GM18867 (cell line): ENCODE results near the gene IL2RA.
"Not testable (repeated sequence)": the region's sequence is repeated elsewhere in the genome, so short reads cannot be mapped to it uniquely, and the experiment has no call there.

Experiments
- ATAC-seq: cut with Tn5 transposase; IDR thresholded peaks from one replicate; pipeline ENCODE4 v1.9.1; 2021; ENCODE audit warnings: mild to moderate bottlenecking, moderate library complexity; ENCODE audit not compliant: unreplicated experiment

Gene IL2RA

DNA sequence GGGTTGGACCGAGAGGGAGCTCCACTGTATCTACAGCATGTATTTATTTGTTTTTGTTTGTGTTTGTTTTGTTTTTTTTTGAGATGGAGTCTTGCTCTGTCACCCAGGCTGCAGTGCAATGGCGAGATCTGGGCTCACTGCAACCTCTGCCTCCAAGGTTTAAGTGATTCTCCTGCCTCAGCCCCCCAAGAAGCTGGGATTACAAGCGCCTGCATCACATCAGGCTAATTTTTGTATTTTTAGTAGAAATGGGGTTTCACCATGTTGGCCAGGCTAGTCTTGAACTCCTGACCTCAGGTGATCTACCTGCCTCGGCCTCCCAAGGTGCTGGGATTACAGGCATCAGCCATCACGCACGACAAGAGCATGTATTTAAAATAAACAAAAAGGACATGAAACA is 18.8 kb downstream of the IL2RA start:
- not testable (repeated sequence) for ATAC-seq

DNA sequence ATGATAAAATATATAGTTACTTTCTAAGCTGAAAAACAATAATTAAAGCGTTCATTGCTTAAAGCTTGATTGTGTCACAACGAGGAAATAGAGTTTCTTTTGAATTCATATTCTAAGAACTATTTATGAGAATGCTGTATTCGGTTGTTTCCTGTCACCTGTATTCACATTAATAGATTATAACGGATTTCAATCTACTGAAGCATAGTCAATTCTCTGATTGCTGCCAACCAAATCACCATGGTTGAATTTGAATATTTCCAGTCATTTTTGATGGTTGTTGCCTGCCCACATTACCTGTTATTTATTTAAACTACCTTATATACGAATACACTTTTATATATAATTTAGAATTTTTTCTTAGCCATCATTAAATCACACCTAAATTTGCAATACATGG is 22.0 kb downstream of the IL2RA start:
- ATAC-seq = no peak

DNA sequence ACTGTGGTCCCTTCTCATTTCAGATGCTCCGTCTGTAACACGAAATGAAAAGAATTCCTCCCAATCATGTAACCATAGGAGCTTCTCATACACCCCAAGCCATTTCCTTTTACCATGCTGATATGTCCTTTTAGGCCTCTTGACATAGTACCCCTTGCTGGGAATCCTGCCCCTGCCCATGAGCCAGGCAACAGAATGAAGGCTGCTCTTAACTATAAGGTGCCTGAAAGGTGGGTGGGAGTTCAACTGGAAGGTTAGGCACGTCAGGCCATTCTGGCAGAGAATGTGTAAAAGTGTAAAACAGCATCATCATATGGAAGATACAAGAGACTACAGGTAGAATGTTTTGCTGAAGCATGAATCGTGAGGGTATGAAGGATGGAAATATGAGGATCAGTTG is 22.5 kb downstream of the IL2RA start:
- no peak for ATAC-seq

DNA sequence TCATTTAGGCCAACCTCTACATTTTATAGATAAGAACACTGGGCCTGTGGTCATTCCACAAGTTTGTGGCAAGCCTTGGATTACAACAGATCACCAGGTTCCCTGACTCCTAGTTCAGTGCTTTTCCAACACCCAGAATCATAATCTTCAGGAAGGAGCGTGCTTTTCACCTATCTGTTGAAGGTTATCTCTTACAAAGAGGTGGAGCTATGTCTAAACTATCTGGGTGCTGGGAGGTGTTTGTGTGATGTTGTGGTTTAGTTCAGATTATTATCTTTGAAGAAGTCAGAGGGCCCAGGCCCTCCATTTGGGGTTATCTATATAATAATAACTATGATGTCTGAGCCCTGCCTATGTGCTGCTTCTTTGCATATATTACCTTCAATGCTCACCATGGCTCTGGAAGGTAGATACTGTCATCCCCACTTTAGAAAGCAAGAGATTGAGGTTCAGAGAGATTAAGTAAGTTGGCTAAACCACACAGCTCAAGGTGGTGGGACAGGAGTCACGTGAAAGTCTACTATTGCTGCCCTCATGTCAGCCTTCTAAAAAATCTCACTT is 24.0 kb downstream of the IL2RA start:
- no peak for ATAC-seq

DNA sequence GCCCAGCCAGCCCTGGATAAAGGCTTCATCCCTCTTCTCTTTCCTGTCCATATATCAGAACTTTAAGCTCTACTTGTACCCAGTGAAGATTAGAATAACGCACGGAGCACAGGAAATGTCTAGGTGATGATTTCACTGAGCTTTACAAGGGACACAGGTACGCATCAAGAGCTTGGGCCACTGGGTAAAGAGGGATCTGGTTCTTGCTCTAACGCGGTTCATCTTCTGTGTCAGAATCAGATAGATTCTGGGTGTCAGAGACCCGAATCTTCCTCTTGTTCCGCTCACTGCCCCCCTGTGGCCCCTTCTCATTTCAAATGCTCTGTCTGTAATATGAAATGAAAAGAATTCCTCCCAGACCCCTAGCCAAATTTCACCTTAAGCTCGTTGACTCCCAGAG is 24.7 kb downstream of the IL2RA start:
- no peak for ATAC-seq

DNA sequence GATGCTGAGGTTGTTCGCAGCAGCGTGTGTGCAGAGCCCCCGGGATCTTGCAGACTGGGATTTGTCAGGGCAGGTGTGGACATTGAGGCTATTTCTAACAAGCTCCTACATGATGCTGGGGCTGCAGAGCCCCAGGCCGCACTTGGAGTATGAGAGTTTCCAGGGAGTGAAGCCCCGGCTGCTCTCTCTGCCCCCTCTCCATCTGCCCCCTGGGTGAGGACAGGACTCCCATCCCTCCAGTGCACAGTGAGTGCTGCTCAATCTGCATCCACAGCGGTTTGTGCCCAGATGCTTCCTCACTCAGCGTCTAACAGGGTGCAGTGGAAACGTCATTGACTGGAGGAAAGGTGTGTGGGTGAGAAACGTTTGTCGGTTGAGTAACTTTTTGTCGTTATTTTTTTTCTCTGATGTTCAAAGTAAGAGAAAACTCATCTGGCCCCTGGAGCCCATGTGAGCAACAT is 25.3 kb downstream of the IL2RA start:
- no peak for ATAC-seq

DNA sequence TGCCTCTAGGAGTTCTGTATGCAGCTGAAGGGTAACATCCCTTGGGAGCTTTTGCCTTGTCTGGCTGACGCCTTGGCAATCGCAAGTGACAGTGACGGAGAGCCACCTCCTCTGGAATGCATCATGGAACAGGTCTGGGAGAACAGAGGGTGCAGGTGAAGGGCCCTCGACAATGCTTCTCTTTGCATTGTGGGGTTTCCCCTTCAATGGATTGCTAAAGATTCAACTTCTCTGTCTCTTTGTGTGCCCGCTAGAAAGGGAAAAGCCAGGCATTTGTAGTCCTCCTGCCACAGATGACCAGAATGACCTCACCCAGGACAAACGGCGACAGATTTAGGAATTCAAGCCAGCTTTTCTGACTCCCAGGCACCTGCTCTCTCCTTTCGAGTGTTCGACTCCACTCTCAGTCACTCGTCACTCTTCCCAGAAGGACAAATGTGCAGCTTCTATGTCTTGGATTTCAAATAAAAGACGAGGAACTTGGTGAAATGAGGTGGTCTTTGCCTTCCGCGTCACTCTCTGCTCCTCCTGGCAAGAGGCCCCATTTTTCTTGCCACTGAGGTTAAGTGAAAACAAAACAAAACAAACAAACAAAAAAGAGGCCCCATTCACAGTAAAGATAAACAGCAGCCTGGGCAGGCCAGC is 26.1 kb downstream of the IL2RA start:
- ATAC-seq = no peak

DNA sequence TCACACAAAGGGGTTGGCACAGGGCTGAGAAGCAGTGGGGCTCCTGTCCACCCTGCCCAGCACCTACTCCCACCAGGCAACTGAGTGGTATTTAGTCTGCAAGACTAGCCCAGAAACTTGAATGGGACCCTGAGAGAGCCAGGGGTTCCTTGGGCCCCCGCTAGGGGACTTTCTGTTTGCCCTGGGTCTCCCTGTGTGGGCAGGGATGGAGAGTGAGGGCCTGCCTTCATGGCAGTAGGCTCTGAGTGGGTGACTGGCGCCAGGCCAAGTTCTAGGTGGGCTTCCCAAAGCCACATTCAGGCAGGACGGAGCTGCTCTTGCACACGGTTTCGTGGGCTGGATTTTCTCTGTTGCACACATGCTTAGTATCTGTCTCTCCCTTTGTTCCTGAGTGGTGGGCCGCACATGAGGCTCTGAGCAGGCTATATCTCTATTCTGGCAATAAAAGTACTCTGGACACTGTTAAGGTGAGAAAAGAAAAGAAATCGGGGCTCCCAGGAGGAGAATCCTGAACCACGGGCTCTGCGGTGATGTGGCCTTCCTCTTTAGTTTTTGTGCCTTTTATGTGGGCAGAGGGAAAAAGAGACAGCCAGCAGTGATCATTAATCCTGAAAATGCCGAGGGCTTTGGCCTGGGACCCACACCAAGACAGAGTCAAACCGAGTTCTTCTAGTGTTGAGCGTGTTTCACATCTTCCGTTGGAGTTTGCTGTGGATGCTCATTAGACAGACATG is 26.9 kb downstream of the IL2RA start:
- no peak for ATAC-seq

DNA sequence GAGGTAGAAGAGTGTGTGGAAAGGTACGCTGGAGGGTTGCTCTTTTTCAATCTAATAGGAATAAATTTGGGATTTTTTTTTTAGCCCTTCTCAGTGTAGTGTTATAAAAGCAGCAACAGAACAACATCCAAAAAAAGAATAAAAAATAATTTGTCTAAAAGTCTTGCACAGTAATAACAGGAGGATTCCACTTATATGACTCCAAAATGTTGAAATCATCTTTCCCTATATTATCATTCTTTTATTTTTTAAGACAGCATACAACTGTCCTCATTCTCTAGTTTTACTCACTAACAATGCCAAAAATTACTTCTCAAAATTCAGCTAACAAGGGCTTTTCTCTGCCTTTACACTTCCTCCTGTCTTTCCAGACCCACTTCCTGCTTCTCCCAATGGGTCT is 27.8 kb downstream of the IL2RA start:
- no peak for ATAC-seq

DNA sequence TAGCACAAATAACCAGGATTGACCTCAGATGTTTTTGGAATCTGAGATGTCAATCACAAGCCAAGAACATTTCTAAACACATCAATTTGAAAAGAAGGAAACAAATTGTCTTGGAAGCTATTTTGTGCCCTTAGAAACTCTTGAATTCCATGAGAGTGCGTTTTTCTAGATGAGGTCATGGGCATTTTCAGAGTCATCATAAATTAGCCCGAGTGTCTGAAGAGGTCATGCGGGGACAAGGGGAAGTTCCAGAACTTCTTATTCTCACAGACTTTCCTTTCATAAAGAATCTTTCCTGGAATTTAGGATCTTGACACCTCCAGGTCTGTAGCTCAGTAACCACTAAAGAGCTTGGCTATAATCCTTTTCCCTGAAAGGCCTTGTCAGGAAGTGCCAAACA is 28.2 kb downstream of the IL2RA start:
- ATAC-seq = no peak

DNA sequence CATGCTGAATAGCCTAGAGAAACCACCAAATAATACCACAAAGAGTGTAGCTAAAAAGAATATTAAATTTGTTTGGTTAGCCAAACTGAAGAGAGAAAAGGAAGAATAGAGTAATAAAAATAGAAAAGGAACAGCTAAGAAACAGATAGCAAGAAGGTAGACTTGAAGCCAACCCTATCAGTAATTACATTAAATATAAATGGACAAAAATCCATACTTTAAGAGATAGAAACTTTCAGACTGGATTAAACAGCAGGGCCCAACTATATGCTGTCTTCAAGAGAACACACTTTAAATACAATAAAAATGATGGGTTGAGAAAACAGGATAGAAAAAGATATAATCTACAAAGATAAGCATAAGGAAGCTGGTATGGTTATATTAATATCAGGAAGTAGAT is 31.2 kb downstream of the IL2RA start:
- ATAC-seq = no peak

DNA sequence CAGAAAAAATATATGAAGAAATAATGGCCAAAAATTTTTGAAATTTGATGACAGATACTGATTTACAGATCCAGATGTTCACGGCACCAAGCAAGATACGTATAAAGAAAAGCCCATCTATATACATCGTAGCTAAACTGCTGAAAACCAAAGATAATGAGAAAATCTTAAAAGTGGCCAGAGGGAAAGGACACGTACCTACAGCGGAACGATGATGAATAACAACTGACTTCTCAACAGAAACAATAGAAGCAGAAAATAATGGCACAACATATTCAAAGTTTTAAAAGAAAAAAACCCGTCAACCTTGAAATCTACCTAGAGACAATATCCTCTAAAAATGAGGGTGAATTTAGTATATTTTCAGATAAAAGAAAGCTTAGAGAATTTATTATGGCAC is 31.9 kb downstream of the IL2RA start:
- no peak for ATAC-seq

DNA sequence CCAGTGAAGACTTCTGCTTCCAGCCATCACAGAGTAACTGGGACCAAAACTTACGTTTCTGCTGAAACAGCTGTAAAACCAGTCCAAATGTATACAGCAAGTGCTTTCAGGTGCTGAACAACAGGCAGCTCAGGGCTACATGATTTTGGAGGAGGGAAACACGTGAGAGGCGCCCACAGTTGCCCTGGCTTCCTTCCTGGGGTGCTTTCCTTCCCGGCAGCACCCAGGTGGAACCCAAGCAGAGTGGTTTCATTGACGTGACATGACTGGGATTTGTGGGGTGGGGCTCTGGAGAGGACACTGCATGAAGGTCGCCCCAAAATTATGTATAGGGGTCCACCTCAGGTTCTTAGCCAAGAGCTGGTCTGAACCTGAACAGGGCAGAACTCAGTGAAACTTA is 34.2 kb downstream of the IL2RA start:
- no peak for ATAC-seq

DNA sequence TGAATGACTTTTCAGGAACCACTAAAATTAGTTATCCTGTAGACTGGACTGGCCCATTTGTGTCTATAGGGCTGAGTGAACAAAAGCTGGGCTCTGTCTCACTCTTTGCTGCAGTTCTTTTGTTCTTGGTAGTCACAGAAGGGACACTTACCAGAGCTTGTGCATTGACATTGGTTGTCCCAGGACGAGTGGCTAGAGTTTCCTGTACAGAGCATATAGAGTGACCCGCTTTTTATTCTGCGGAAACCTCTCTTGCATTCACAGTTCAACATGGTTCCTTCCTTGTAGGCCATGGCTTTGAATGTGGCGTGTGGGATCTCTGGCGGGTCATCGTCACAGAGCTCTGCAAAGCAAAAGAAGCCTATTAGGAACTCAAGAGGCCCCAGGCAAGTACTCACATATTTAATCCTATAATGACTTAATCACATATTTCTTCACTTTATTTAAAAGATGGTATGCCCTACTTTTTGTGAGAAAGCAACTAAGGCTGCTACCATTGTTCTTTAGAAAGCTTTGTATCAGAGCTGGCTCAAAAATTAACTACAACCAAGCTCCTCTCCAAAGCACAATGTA is 36.4 kb downstream of the IL2RA start:
- ATAC-seq = no peak

DNA sequence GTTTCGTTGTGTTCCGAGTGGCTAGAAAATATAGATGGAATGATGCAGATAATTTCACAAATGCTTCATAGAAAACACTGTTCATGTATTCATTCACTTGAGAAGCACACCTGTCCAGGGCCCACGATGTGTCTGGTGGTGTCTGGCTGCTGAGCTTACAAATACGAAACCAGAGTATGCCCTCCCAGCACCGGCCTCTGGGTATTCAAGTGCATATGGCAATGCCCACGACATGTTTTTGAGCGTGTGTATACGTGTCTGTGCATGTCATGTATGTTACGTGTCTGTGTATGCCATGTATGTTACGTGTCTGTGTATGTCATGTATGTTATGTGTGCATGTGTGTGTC is 37.9 kb downstream of the IL2RA start:
- ATAC-seq = no peak

DNA sequence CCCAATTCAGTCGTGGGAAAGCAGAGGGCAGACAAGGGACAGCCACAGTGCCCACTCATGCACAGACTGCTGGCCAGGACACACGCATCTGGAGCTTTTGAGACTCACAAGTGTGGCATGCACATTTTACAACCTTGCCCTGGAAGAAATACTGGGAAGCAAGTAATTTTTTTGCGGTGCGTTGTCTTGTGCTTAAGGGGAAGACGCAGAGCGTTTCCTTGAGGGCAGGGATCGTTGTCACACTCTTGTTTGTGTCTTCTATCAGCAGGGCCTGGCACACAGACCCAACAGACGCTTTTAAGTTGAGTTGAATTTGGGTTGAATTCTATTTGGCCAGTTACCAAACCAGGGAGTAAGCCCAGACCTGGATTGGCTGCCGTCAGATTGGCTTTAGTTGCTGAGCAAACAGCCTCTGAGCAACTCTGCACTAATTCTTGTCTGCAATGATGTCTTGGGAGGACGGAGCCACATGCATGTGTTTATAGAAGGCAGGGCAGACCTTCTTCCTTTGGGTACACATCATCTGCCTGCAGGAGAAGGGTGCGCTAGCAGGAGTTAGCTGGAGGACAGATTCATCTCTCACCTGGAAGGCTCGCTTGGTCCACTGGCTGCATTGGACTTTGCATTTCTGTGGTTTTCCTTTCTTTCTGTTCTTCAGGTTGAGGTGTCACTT is 38.4 kb downstream of the IL2RA start:
- ATAC-seq = no peak

DNA sequence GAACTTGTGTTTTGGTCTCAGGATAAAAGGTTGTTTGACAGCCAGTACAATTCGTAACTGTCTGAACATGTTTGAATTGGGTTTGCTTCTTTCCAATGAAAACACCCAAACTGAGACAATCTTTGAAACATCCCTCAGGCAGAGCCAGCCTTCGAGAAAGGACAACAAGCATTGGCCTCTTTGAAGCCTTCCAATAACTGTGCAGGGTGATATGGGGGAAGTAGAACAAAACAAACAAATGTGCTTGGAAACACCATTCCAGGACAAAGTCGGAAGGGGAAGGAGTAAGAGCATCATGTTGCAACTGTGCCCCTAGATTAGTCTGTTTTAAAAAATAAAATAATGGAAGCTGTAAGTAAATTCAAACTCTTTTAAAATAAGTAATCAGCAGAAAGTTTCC is 39.5 kb downstream of the IL2RA start:
- ATAC-seq = no peak

DNA sequence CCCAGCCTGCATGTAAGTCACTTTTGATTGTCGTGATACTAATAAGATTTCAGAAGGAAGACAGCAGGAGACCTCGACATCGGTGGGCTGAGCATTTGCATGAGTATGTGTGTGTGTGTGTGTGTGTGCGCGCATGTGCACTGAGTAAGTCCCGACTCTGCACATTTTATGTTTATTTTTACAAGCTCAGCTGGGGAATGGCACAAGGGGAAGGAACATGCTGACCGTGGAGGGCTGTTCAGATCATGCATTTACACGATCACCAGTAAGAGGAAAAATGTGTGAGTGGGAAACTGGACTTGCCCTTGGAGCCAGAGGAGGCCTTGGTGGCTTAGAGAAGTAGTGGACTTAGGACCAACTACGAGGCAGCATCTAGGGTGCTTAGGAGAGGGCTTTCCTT is 41.3 kb downstream of the IL2RA start:
- no peak for ATAC-seq

DNA sequence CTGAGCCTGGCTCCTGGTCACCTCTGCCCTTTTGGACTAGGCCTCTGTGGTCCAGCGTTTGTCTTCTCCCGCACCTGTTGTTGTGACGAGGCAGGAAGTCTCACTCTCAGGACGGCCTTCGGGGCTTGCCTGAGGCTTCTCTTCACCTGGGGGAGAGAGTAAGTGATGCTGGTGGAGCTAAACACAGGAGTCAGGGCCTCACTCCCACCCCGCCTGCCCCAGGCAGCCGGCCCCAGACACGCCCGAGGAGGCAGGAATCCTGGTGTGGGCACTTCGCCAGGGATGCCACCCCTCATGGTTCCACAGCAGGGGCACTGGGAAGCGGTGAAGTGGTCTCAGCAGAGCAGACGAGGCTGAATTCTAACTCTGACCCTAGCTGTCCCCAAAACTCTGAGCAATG is 42.4 kb downstream of the IL2RA start:
- ATAC-seq = no peak

DNA sequence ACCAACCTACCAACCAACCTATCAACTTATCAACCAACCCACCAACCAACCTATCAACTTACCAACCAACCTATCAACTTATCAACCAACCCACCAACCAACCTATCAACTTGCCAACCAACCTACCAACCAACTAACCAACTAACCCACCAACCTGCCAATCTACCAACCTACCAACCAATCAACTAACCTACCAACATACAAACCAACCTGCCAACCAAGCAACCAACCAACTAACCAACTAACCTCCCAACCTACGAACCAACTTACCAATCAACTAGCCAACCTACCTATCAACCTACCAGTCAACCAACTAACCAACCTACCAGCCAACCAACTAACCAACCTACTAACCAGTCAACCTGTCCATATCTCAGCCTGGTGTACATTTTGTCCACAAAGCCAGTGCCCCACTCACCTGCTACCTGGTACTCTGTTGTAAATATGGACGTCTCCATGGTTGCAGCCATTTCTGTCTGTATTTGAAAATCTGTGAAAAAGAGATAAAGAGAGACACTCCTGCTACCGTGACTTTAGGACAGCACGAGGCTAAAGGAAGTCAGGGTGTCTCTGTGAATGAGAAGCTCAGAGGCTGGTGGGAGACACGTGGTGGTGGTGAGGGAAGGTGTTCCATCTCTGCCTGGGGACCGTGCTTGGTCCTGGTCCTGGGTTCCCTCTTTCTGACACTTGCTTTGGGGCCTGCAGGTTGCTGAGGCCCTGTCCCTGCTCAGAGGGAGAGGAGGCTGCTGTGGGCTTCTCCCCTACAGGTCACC is 43.0 kb downstream of the IL2RA start:
- no peak for ATAC-seq

DNA sequence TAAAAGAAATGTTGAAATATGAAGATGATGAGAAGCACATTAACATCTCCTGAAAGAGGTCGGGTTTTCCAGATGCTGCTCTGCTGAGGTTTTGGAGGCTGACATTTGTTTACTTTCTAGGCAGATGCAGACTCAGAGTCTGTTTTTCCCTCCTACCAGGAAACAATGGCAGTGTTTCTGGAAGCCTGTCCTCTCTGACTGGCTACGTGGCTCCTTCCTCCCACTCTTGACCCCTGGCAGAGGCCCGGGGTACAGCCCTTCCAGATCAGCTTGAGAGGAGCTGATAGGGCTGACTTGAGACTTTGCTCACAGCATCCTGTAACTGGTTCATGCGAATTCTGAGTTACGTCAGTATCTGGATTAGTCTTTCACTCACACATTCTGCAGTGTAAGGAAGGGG is 43.7 kb downstream of the IL2RA start:
- no peak for ATAC-seq
